Measurements from ENCODE around the gene SERTAD3. TPM values are rescaled to one million over a fixed set of nuclear protein-coding genes. Genes with fewer than 3 reads are reported as not detected.

Gene SERTAD3
- total and polyA plus RNA-seq, 2 of the 8 experiments (the other 6 are each of a cell fraction or from before 2014, with no cell fraction given) = 15.1 to 32.1 TPM

GRCh38 chr19:40438284-40438683, 5.9 kb downstream of the SERTAD3 start:
- Histone ChIP-seq H3K9ac (replicated peaks in 1 of 4; ENCODE audit: extremely low read depth in 1 of 4, low read depth in 3 of 4, low read length in 3 of 4) (no peak overlapping the region), H3K9me3 (ENCODE audit: insufficient read depth in 2 of 2, low read depth in 1 of 2, low read length in 1 of 2) (no peaks in the 10 kb centered on the region), H2BK12ac (ENCODE audit: low read depth, low read length) (no peak overlapping the region), H3K18ac (ENCODE audit: extremely low read depth, low read length) (no peak overlapping the region), H2BK20ac (ENCODE audit: low read length) (no peak overlapping the region), H3K4ac (replicated peaks; ENCODE audit: insufficient read length, low read depth, low read length) (no peak overlapping the region), H2BK120ac (replicated peaks; ENCODE audit: low read depth, low read length) (no peak overlapping the region), H3K4me1 (replicated peaks in 1 of 4; ENCODE audit: control insufficient read depth in 3 of 4, insufficient read depth in 4 of 4, low read length in 3 of 4) (peaks cover 0 to 8% (median 2%) of the 10 kb centered on the region in 4 experiments; a peak in 5 of 7 replicates), H4K8ac (ENCODE audit: extremely low read depth, insufficient read depth, low read length) (no peak overlapping the region; the same call in 1 of the 2 replicates), H4K91ac (replicated peaks; ENCODE audit: insufficient read length, low read length) (no peak overlapping the region), H3K4me3 (ENCODE audit: extremely low read depth in 1 of 4, insufficient read depth in 2 of 4, low read depth in 3 of 4, low read length in 4 of 4) (no peak overlapping the region), H3K14ac (ENCODE audit: insufficient read length) (no peak overlapping the region), H2BK5ac (ENCODE audit: low read depth, low read length) (no peak overlapping the region), H2AFZ (ENCODE audit: low read length) (no peak overlapping the region), H3K79me2 (ENCODE audit: control insufficient read depth in 1 of 2, insufficient read depth in 2 of 2, low read length in 2 of 2) (peaks cover 0 to 19% of the 10 kb centered on the region in 2 experiments; a peak in 2 of 4 replicates), H2AK5ac (ENCODE audit: low read depth, low read length) (no peak overlapping the region), H3K56ac (replicated peaks; ENCODE audit: insufficient read length, low read depth, low read length) (no peak overlapping the region), H4K5ac (ENCODE audit: insufficient read length, low read depth, low read length) (no peak overlapping the region), H3K23ac (ENCODE audit: insufficient read length) (no peak overlapping the region), H3K4me2 (ENCODE audit: insufficient read depth in 1 of 2, low read depth in 2 of 2, low read length in 2 of 2) (no peak overlapping the region), H4K20me1 (replicated peaks in 1 of 2; ENCODE audit: control insufficient read depth in 1 of 2, insufficient read depth in 2 of 2, low read length in 2 of 2) (peaks cover 0 to 5% of the 10 kb centered on the region in 2 experiments), H3K23me2 (ENCODE audit: low read depth, low read length) (peaks cover 6% of the 10 kb centered on the region; the same call in 1 of the 2 replicates), H3K27me3 (replicated peaks in 1 of 4; ENCODE audit: control insufficient read depth in 3 of 4, extremely low read depth in 1 of 4, insufficient read depth in 3 of 4, low read length in 3 of 4) (no peaks in the 10 kb centered on the region), H2BK15ac (ENCODE audit: low read length) (no peak overlapping the region), H3K36me3 (ENCODE audit: control insufficient read depth in 2 of 4, insufficient read depth in 4 of 4, low read length in 3 of 4) (peaks cover 9 to 17% (median 11%) of the 10 kb centered on the region in 4 experiments; a peak in 6 of 8 replicates), H3K27ac (ENCODE audit: low read depth, low read length) (no peak overlapping the region), H3K79me1 (ENCODE audit: low read depth, low read length) (no peaks in the 10 kb centered on the region; the same call in 1 of the 2 replicates)
- WGBS, 2 experiments (ENCODE audit: extremely low coverage in 1 of 2, insufficient coverage in 1 of 2, insufficient read length in 1 of 2, insufficient replicate concordance in 2 of 2, low coverage in 1 of 2, low lambda C conversion rate in 2 of 2, missing lambda C conversion rate in 1 of 2) = 97% methylated on average over 3 of the region's 3 CpGs; no CpG with 5 or more reads in 1 of the 2 experiments
- DNase-seq (ENCODE audit: low read depth in 1 of 2, low spot score in 2 of 2) (no peak), FAIRE-seq (no peak)
- ChIA-PET POLR2A (ENCODE audit: partially characterized antibody) (interaction anchor here (0.7 to 4.4 kb wide), 5 partner anchors 11 to 314 kb away, joined by 3 to 23 read pairs (median 3); partner anchors contain the start of gene SERTAD1), CTCF (ENCODE audit: partially characterized antibody) (interaction anchor here (0.8 to 4.4 kb wide), 6 partner anchors 10 to 110 kb away, joined by 3 to 14 read pairs (median 3); partner anchors contain the start of gene SERTAD1)
- TF ChIP-seq MAX (IDR thresholded peaks at IDR 0.05) (no peak), ATF3 (IDR thresholded peaks at IDR 0.05; ENCODE audit: insufficient read depth, low read depth, low read length) (no peak), SIX5 (IDR thresholded peaks at IDR 0.05; ENCODE audit: low read depth, low read length) (no peak)
